HepG2 (cell line): Measurements from ENCODE around the gene PPM1F.

Experiments
- CEBPB ChIP-seq: IDR thresholded peaks from 2 replicates; pipeline ENCODE4 v1.6.1; 2011; ENCODE audit warnings: low read depth, low read length, improper control_type of control experiment, borderline replicate concordance
- EP300 ChIP-seq, 3 experiments: sonication (generic) in 1 of 3; formaldehyde crosslinking in 1 of 3; IDR thresholded peaks; 2 replicates each; pipeline versions ENCODE4 v1.5.1 to v1.6.1; 2011 to 2020; ENCODE audit warnings: low read depth in 2 of 3, low read length in 2 of 3, borderline replicate concordance in 1 of 3, improper control_type of control experiment in 1 of 3, mild to moderate bottlenecking in 1 of 3, missing genetic modification reagents in 1 of 3, moderate library complexity in 1 of 3
- RORA ChIP-seq: sonication (generic); formaldehyde crosslinking; IDR thresholded peaks from 2 replicates; pipeline ENCODE4 v1.5.0; 2020; ENCODE audit warnings: mild to moderate bottlenecking, missing genetic modification reagents, moderate library complexity
- TRIM24 ChIP-seq: sonication (generic); formaldehyde crosslinking; IDR thresholded peaks from 2 replicates; pipeline ENCODE4 v1.8.0; 2022; ENCODE audit warnings: mild to moderate bottlenecking, missing genetic modification reagents
- XBP1 ChIP-seq: sonication (generic); formaldehyde crosslinking; IDR thresholded peaks from 2 replicates; pipeline ENCODE4 v1.5.0; 2020; ENCODE audit warnings: missing genetic modification reagents
- ZNF407 ChIP-seq: sonication (generic); formaldehyde crosslinking; IDR thresholded peaks from one replicate; pipeline ENCODE4 v1.5.1; 2020; ENCODE audit warnings: mild to moderate bottlenecking, missing genetic modification reagents; ENCODE audit errors: not compliant biosample characterization
- TF ChIP-seq, protein P1 (sequence below), 2 experiments: sonication (generic) in 1 of 2; formaldehyde crosslinking in 1 of 2; IDR thresholded peaks; 2 replicates each; pipeline versions ENCODE4 v1.5.1 to v1.6.1; 2011 to 2020; ENCODE audit warnings: borderline replicate concordance in 1 of 2, low read depth in 1 of 2, low read length in 1 of 2, mild to moderate bottlenecking in 1 of 2, missing genetic modification reagents in 1 of 2, moderate library complexity in 1 of 2

DNA sequence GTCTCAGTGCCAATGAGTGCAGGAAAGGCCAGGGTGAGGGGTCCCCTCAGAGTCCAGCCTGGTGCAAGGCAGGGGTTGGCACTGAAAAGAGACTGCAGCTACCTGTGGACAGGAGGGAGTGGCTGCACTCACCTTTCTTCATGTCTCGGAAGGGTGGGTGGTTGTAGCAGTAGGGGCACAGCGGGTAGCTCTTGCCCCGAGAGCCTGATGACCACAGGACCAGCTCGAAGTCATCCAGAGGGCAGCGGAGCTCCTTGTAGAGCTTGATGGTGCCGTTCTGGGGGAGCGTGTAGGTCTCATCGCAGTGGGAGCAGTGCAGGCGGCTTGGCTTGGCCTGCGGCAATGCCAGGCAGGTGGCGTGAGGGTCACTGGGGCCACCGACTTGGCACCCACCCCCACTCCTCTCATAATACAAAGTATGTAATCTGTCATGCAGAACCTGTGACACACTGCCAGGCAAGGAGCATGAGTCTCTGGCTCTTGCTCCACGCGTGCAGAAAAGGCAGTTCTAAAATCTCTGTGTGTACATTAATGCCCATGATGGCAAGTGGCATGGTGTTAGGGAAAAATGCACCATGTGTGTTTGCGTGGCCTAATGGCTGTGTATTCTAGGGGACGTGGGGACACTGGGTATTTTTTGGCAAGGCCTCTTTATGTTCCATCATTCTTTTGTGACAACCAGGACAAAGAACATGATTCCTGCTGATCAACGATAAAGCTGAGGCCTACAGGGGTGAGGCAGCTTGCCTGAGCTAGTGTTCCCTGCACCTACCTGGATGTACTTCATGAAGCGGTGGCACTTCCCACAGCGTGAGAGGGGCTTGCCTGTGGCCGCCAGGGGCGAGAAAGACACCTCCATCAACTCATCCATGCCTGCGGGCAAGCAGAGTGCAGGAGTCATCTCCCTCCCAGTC is 6.0 kb upstream of the PPM1F start:
- no peak for TF ChIP-seq CEBPB
- TF ChIP-seq RORA (CRISPR knock-in tag), result no peak
- TF ChIP-seq, protein P1, sequence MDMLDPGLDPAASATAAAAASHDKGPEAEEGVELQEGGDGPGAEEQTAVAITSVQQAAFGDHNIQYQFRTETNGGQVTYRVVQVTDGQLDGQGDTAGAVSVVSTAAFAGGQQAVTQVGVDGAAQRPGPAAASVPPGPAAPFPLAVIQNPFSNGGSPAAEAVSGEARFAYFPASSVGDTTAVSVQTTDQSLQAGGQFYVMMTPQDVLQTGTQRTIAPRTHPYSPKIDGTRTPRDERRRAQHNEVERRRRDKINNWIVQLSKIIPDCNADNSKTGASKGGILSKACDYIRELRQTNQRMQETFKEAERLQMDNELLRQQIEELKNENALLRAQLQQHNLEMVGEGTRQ (IDR thresholded peaks at IDR 0.05; ENCODE audit: low read depth, low read length), result no peak
- TF ChIP-seq, protein P1 (CRISPR knock-in tag; IDR thresholded peaks at IDR 0.05; ENCODE audit: borderline replicate concordance), result no peak
- no peak for TF ChIP-seq ZNF407
- TF ChIP-seq EP300 (IDR thresholded peaks at IDR 0.05; ENCODE audit: low read depth in 2 of 2, low read length in 2 of 2), result no peak
- no peak for TF ChIP-seq EP300 (CRISPR knock-in tag; IDR thresholded peaks at IDR 0.05; ENCODE audit: borderline replicate concordance)
- no peak for TF ChIP-seq TRIM24 (CRISPR knock-in tag)
- TF ChIP-seq XBP1 (CRISPR knock-in tag), result no peak
